HTR-8/SVneo (cell line): ENCODE measurements around the gene C19orf47.
A peak's percentile ranks its signal among the peaks of the same experiment; 100 is the strongest.

Source experiments
- DNase-seq: peaks from one replicate; pipeline ENCODE4 v3.0.0; 2011; ENCODE audit warnings: low spot score, mixed read lengths; ENCODE audit not compliant: insufficient read length
- FAIRE-seq: peaks from 2 replicates; lab custom pipeline; 2011; peaks lifted over from hg19 to GRCh38; lab: Jason Lieb, UNC

Gene C19orf47

DNA sequence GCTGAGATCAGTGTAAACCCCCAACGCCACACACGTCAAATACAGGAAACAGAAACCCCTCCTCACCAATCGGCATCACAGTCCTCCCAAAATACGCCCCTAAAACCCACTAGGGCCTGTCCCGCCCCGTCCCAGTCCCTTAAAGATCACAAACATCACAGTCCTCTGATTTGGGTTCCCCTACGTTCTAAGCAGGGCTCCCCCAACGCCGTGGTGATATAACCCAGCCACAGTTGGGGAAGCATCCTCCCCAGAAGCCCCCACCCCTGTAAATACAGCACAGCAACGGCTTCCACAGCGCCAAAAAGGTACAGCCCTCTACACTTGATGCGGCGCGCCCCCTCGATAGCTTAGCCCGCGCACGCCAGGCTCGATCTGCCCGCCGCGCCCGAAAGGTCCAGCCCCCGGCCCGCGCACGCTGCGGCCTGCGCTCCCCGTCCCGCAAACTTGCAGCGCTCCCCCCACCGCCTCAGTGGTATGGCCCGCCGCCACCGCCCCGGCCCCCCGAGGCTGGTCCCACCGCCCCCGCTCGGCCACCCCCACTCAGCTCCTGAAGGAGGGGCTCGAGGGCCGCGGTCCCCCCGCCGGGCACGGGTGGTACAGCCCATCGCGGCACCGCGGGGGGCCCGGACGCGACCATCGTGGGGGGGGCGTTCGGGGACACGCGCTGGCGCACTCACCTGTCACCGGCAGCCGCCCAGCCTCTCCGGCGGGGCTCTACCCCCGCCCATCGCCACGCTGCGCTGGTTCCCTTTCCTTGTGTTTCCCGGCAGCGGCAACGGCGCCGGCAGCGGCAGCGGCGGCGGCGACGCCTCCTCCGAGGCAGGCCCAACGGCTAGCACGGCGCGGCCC is 63.5 kb downstream of the C19orf47 start, which contains the start of gene AKT2:
Gene AKT2, minus strand, starts transcription at position 845 of the 852 bp plus-strand sequence. CDS start 20,078 bp downstream, outside the sequence.
- DNase-seq, result peak; percentile 55
- FAIRE-seq, result peak; percentile 23

DNA sequence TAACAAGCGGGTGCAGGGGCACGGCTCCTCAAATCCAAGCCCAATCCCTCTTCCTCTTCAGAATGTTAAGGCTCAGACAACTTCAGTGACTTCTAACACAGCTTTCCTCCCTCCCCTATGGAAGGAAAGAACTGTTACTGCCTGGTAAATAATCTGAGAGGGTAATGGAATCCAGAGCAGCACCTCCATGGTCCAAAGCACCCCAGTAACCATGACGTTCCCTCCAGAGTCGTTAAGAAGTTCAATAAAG is 64.0 kb downstream of the C19orf47 start:
- FAIRE-seq (no peak), DNase-seq (no peak)

DNA sequence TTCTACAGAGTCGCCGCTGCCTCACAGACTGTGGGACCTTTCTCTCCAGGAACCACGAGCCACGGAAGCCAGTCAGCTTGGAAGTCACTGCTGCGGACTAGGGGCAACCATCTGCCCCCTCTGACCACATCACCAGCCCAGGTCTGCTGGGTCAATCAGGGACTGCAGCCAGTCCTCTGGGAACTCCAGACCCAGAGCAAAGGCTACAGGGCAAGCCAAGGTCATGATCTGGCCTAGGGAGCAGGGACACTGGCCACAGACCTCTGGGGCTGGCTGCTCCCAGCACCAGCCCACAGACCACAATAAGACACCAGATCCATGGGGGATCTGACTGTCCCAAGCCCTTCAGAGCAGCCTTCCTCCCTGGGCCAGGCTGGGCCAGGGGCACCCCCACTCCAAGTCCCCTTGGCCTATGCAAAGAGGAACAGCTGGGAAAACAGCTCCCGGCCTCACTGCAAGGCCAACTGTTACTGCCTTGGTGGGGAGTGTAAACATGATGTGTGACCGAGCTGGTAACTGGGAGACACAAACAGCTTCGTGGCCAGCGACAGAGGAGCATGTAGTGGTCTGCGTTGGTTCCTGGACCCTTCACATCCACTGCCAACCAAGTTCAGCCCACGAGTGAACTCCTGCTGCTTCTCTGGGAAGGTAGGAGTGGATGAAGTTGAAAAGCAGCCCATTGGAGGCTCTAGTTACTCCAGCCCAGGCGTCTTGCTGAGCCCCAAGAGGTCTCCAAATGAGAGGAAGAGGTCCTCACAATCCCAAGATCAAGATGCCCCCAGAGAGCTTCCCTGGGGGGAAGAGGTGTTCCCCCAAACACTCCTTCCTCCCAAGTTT is 64.6 kb downstream of the C19orf47 start:
- FAIRE-seq (no peak), DNase-seq (no peak)

DNA sequence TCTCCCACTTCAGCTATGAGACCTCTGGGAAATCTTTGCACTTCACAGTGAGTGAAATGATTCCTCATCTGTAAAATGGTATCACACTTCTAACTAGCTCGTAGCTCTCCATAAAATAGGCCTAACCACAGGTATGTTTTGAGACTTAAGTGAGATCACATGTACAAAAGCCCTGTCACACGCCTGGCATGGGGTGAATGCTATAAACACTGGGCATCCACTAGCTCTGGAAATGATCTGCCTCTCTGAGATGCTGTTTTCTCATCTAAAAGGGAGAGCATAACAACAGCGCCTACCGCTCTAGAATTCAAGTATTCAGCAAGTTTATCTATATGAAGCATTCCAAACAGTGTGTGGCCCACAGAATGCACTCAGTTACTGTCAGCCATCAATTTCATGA is 65.3 kb downstream of the C19orf47 start:
- DNase-seq (no peak), FAIRE-seq (no peak)

DNA sequence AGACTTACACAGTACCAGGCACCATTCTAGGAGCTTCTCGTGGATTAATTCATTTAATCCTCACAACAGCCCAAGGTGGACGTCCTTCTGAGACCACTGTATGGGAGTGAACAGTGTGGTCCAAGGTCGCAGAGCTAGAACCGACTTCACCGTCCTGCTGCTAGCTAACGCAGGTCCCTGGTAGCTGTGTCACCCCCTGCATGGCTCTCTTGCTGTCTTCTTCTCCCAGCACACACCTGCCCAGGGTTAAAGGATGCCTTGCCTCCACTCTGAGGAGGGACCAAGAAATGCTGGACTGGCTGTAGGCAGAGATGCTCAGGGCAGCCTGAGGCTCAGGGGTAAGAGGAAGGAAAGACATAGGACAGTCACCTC is 66.0 kb downstream of the C19orf47 start:
- FAIRE-seq (no peak), DNase-seq (no peak)

DNA sequence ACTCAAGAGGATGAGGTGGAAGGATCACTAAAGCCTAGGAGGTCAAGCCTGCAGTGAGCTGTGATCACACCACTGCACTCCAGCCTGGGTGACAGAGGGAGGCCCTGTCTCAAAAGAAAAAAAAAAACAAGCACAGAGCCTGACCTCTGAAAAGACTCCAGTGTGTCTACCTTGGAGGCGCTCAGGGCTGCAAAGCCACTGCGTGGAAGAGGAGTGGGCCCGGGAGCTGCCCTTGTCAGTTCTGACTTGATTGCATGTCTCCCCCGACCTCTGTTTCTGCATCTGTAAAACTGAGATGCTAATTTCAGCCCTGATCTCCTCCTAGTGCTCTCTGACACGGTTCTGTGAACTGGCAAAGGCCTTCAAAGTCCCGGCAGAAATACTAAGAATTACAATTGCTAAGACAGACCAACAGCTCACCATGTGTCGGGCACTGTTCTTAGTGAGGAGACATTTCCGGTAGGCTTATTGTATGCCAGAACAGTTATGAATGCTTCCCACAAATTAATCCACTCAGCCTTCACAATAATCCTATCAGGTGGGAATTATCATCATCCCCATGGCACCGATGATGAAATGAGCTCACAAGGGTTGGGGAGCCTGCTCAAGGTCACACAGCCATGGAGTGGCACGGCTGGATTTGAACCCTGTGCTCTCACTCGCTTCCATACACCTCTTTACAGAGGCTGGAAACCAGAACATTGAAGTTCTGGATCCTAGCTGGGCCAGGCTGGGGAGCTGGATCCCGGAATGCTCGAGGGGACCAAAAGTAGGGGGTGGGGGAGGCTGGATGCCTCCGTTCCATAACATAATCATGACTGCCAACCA is 66.6 kb downstream of the C19orf47 start:
- FAIRE-seq (no peak), DNase-seq (no peak)

DNA sequence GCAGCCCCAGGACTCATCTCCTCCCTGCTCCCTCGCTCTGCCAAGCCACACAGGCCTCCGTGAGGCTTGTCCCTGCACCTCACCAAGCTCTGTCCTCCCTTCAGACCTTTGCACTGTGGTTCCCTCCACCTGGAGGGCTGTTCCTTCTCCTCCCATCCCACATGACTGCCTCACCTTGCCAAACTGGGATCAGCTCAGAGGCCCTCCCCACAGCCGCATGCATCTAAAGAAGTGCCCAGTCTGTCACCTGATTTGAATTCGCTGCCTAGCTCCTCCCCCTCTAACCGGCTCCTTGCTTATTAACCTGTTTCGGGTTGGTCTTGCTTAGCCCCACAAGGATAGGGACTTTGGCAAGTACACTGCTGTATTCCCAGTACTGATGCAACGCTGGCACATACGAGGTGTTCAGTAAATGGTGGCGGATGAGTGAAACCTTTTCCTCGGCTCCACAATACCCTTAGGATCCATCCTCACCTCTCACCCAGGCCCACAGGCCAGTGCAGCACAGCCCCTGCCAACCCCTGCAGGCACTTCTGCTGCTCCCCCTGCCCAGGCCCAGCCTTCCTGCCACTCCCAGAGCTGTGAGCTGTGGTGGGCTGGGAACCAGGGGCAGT is 67.5 kb downstream of the C19orf47 start:
- DNase-seq (no peak), FAIRE-seq (no peak)

DNA sequence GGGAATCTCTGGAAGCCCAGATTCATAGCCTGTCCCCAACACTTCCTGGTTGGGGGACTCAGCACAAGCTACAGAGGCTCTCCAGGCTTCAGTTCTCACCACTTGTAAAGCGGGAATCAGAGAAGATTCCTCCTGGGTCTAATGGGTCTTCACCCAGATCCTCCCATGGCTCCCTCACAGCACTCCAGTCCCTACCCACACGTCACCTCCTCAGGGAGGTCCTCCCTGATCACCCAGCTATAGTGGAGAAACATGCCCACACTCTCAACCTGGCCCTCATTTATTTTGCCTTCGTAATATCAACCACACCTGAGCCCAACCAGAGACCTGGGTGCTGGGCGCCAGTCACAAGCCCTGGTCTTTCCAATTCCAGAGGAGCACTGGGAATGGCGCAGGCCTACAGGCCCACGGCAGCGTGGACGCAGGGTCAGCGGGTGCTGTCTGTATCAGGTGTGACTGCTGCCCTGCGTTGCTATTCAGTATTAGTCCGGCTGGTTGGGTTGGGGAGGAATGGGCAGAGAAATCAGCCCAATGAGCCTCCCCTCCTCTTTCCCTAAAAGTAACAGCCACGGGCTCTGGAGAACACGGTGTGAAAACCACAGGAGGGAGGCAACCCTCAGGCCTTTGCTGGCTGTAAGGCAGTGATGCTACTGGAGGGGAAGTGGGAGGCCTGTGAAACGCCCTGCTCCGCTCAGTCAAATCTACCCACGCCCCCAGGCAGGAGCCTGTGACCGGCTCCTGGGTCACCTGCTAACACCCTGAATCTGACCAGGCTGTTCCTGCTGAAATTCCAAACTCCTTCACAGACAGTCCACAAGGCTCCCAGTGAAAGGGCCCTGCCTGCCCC is 68.2 kb downstream of the C19orf47 start:
- FAIRE-seq (no peak), DNase-seq (no peak)

DNA sequence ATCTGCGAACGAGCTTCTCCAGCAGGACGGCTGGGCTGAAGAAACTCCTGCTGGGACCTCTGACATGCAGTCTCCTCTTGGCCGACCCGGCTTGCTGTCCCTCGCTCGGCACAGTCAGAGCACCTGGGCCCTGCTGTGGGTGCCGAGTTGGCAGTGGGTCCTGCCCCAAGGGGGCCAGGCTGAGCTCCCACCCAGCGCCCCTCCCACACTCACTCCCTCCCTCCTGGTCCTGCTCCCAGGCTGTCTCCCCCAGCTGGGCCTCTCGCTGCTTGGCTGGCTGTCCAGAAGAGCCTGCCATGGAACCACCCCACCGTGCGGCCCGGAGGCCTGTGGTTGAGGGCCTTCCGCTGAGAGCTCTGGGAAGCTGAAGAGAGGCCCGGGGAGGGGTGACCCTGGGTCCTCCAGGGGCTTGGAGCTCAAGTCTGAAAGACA is 69.1 kb downstream of the C19orf47 start:
- DNase-seq (no peak), FAIRE-seq (no peak)

DNA sequence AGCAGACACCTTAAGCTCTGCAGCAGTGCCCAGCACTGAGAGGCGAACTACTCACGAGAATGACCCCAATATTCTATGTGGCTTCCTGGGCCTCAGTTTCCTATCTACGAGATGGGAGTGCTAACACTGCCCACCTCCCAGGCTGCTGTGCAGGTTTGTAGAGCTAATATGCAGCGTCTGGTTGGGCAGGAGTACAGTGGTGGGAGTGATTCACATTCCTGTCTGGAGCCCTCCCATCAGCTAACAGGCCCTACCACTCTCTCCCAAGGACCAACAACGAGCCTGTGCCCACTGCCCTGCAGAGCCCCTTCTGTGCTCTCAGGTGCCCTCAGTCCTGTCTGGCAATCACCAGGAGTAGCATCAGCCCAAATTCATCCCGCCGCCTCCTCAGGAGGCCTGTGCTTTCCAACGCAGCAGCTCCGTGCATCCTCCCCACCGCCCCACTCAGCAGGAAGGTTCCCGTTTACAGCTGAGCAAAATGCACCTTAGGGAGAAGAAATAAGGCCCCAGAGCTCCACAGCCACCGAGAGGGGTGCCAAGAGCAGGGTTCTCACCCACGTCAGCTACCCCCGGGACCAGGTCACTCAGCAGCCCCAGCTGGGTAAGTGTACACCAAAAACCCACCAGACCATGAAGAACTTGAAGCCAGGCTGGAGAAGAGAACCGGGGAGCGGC is 69.7 kb downstream of the C19orf47 start:
- FAIRE-seq, result no peak
- DNase-seq, result no peak

DNA sequence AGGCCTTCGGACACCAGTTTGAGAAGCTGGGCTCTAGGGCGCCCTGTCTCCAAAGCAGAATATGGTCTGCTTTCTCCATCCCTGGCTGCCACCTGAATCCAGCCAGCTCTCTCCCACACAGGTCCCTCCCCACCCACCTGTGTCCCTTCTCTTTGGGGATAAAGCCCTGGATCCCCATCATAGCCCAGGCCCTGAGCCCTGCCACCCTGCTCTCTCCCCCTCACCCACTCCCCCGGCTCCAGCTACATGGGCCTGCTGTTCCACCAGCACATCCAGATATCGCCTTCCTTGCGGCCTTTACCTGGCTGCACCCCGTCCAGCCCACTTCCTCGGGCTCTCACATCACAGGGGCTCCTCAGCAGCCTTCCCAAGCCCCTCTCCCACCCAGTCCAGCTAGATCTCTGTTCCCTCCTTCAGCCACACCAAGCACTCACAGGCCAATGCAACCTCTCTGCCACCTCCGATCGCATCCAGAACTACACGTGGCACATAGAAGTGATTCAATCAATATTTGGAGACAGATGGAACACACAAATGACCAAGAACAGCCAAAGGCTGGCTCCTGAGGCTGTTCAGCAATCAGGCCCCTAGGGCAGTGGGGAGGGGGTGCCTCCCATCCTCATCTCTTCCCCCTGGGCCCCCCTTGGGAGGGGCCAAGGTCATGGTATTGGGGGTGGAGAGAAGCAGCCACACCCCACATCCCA is 70.7 kb downstream of the C19orf47 start:
- no peak for DNase-seq
- no peak for FAIRE-seq

DNA sequence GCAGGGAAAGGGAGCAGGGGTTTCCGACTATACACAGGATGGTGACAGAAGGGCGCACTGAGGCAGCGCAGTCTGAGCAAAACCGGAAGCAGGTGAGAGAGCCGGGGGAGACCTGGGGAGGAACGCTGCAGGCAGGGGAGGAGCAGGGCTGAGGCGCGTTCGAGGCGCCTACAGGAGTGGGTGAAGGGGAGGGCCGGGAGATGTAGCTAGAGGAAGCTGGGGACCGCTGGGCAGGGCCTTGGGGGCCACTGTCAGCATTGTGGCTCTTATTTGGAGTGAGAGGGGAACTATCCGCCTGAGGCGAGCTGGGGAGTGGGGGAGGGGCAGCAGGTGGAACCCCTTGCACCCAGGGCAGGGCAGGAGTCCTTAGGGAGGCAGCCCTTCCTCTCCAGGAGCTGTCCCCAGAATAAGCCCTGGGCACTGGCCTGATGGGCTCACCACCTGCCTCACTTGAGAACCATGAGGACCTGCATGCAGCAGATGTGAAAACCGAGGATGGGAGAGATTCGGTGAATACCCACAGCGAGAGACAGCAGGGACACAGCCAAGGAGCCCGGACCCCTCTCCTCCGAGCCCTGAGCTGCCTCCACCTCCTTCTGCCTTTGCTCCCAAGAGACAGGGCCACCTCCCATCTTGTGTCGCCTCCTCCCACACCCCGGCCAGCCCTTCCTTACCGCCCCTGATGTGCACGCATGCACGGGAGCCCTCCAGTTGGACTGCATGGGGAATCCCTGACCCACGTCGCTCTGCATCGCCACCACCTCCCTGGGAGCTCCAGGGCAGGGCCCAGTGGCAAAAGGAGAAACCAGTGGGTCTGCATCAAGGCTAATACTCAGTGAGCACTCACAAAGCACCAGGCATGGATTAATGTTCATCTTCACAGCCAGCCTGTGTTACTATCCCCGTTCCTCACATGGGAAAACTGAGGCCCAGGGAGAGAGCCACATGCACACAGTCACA is 73.3 kb downstream of the C19orf47 start:
- DNase-seq (no peak), FAIRE-seq (no peak)

DNA sequence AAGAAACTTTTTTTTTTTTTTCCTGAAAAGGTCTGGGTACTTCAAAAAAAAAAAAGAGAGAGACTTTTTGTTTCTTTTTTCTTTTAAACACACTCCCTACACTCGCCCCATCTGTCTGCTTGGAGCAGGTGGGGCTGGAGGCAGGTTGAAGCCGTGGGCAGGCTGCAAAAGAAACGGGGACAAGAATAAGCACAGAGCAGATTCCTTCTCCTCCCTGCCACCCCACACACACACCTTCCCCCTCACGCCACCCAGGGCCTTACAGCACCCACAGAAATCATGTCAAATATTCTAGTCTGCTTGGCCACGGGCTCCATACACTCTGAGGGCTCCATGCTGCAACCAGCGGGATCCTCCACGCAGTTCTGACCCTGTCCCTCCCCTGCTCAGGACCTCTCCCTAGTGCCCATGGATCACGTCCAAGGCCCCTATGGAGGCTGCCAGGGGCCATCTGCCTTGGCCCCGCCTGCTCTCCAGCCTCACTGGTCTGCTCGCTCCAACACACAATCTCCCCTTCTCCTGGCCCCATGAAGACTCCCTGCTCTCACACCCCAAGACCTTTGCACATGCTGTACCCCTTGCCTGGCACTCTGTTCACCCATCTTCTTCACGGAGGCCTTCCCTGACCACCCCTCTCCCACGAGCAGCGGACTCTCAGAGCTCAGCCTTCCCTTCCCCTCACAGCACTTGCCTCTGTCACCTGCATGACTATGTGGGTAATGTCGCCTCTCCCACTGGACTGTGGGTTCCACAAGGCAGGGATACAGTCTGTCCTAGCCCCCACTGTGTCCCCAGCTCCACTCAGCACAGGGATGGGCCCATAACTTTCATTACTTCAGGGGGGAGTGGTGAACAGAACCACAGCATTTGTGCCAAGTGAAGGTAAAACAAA is 74.5 kb downstream of the C19orf47 start:
- FAIRE-seq (no peak), DNase-seq (no peak)

DNA sequence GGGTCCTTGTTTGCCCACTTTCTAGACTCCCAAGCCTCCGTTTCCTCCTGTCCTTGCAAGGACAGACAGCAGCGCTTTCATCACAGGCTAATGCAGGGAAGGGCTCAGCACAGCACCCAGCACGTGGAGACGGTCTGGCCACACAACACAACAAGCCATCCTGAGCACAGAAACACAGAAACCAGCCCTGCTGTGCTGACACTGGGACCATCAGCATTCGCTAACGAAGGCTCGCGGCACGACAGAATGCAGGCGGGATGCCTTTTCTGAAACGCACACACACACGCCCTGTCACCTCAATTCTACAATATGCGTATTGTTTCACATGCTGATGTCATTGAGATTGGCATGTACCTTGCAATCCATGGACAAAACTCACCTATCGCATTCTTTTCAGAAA is 75.9 kb downstream of the C19orf47 start:
- FAIRE-seq (no peak), DNase-seq (no peak)

DNA sequence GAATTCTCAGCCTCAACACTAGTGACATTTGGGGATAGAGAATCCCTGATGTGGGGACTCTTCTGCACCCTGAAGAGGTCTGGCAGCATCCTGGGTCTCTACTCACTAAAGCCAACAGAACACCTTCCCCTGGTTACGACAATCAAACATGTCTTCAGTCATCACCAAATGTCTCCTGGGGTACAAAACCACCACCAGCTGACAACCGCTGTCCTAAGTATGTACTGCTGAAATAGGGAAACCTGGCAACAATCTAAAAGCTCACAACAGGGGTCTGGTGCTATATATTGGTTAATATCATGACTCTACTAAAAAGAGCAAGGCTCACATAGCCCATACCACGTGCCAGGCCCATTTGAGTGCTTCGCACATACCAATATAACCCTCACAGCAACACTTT is 76.5 kb downstream of the C19orf47 start:
- FAIRE-seq (no peak), DNase-seq (no peak)
